Naive B cell (primary cell): ENCODE results near the gene POLA1. TPM values are rescaled to one million over a fixed set of nuclear protein-coding genes. Genes with fewer than 3 reads are reported as not detected.

ENCODE experiments used
- ATAC-seq, 2 donors: fragments of 150-1000 bp; cut with Tn5 transposase; 2 replicates each; pipeline ENCODE4 v1.10.0; 2021; ENCODE audit warnings: low read depth in 2 of 2, mild to moderate bottlenecking in 2 of 2, moderate library complexity in 2 of 2
- DNase-seq: peaks from one replicate; pipeline ENCODE4 v3.0.0; 2022
- H3K27ac Mint-ChIP-seq, 6 donors: one replicate each; pipeline ENCODE4 v1.8.0; 2020 to 2022; ENCODE audit warnings: mild to moderate bottlenecking in 6 of 6, mixed read lengths in 6 of 6, moderate library complexity in 5 of 6, inconsistent platforms in 2 of 6
- H3K27me3 Mint-ChIP-seq, 3 donors: one replicate each; pipeline ENCODE4 v1.8.0; 2021 to 2022; ENCODE audit warnings: mixed read lengths in 3 of 3, mild to moderate bottlenecking in 1 of 3
- H3K36me3 Mint-ChIP-seq, 2 donors: one replicate each; pipeline ENCODE4 v1.8.0; 2020 to 2022; ENCODE audit warnings: mixed read lengths in 2 of 2, inconsistent platforms in 1 of 2, mild to moderate bottlenecking in 1 of 2
- H3K4me1 Mint-ChIP-seq, 3 donors: one replicate each; pipeline ENCODE4 v1.8.0; 2020 to 2022; ENCODE audit warnings: mixed read lengths in 3 of 3, inconsistent platforms in 1 of 3, mild to moderate bottlenecking in 1 of 3, moderate library complexity in 1 of 3
- H3K4me3 Mint-ChIP-seq, 8 donors: one replicate each; pipeline ENCODE4 v1.8.0; 2020 to 2022; ENCODE audit warnings: mild to moderate bottlenecking in 8 of 8, mixed read lengths in 8 of 8, moderate library complexity in 8 of 8, inconsistent platforms in 2 of 8
- H3K9me3 Mint-ChIP-seq, 7 donors: one replicate each; pipeline ENCODE4 v1.8.0; 2020 to 2022; ENCODE audit warnings: mixed read lengths in 7 of 7, mild to moderate bottlenecking in 5 of 7, inconsistent platforms in 2 of 7, moderate library complexity in 1 of 7
- polyA plus RNA-seq, 6 donors: library from polyadenylated mRNA; unstranded; fragments of 300-500 nt; fragmentation: Illumina TruSeq; gene quantifications; one replicate each; pipeline ENCODE4 v1.2.3, GENCODE V29; 2021; ENCODE audit warnings: low read depth in 6 of 6

Gene POLA1
- polyA plus RNA-seq, 6 donors from 2014 or later = 5.3 to 6.5 (median 6.1) TPM; not detected in 1

DNA sequence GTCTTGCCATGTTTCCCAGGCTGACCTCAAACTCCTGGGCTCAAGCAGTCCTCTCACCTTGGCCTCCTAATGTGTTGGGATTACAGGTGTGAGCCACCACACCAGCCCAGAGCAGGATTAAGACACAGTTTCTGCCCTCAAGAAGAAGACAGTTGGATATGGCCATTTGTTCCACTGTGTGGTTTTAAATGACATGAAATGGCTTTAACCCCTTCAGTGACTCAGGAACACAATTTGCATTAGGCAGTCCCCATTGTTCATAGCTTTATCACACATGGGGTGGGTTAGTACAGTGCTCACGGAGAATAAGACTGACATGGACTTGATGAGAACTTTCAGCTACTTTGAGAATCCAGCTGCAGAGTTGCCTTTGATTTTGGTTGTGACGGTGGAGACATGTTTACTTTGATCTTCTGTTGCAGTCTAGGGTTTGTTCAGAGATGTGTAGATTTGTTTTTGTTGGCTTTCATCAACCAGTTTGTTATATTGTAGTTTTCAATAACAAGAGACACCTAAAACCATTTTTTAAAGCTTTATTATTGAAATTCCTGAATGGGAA lies 261.7 kb downstream of the POLA1 start:
- peaks cover 0 to 3% (median 0%) of the 10 kb centered on the region in 7 donors for H3K9me3 Mint-ChIP-seq
- no peaks in the 10 kb centered on the region for H3K4me1 Mint-ChIP-seq
- H3K27ac Mint-ChIP-seq = peak overlapping the region in 1 of 6 donors; percentile 24
- H3K27me3 Mint-ChIP-seq = no peaks in the 10 kb centered on the region
- no peak for DNase-seq
- peaks cover 0 to 3% of the 10 kb centered on the region in 2 donors for H3K36me3 Mint-ChIP-seq
- H3K4me3 Mint-ChIP-seq = peak overlapping the region in 1 of 8 donors; percentile 16
- ATAC-seq = no peak

DNA sequence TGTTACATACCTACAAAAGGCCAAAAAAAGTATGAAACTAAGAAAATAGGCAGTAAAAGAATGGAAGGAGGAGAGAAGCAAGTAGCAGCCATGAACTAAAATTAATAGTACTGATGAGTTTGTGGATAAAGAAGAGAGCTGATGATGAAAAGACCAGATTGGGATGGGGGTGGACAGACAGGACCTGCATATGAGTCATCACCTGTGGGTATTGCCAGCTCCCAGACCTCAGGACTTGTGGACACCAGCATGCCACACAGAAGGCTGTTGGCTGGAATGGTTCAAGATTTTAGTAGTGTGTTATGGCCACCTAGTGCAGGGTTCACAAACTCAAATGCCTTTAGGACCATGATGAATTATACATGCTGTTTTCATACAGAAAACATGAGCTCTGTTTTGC lies 263.1 kb downstream of the POLA1 start:
- Mint-ChIP-seq H3K4me3 (no peak overlapping the region), H3K9me3 (peaks cover 0 to 3% (median 0%) of the 10 kb centered on the region in 7 donors), H3K36me3 (peaks cover 0 to 3% of the 10 kb centered on the region in 2 donors), H3K27me3 (no peaks in the 10 kb centered on the region), H3K27ac (no peak overlapping the region), H3K4me1 (no peaks in the 10 kb centered on the region)
- DNase-seq = no peak
- ATAC-seq = no peak

- DNase-seq = no peak
- no peak for ATAC-seq
- Mint-ChIP-seq H3K36me3 (no peaks in the 10 kb centered on the region), H3K27me3 (no peaks in the 10 kb centered on the region), H3K4me3 (no peak overlapping the region), H3K4me1 (no peaks in the 10 kb centered on the region), H3K9me3 (peaks cover 0 to 3% (median 0%) of the 10 kb centered on the region in 7 donors), H3K27ac (no peak overlapping the region)
Measured at GRCh38 chrX:24961809-24962208, 268.1 kb downstream of the POLA1 start.

- Mint-ChIP-seq H3K27me3 (no peaks in the 10 kb centered on the region), H3K4me1 (no peaks in the 10 kb centered on the region), H3K36me3 (no peaks in the 10 kb centered on the region), H3K9me3 (peaks cover 0 to 5% (median 0%) of the 10 kb centered on the region in 7 donors), H3K4me3 (no peak overlapping the region), H3K27ac (no peak overlapping the region)
- no peak for ATAC-seq
- DNase-seq = no peak
Measured at GRCh38 chrX:24963823-24964222, 270.1 kb downstream of the POLA1 start.

DNA sequence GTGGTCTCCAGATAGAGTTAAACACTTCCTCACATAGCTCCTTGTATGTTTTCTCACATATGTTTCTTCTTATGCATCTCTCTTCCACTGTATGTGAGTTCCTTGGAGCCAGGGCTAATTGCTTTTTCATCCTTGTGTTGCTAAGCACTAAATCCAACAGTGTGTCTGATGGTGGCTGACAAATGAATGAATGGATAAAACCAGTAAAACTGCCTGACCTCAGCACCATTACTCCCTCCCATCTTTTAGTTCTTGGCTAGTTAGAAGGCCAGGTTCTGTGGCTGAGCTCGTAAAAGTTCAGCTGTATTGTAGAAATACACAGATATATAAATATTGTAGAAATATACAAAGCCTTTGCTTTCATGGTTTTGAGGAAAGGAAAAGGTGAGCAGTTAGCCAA lies 271.7 kb downstream of the POLA1 start:
- Mint-ChIP-seq H3K36me3 (no peaks in the 10 kb centered on the region), H3K9me3 (peaks cover 0 to 12% (median 0%) of the 10 kb centered on the region in 7 donors), H3K4me1 (no peaks in the 10 kb centered on the region), H3K27me3 (no peaks in the 10 kb centered on the region), H3K27ac (no peak overlapping the region), H3K4me3 (no peak overlapping the region)
- no peak for DNase-seq
- no peak for ATAC-seq

- DNase-seq (no peak), ATAC-seq (no peak)
- no peaks in the 10 kb centered on the region for H3K4me1 Mint-ChIP-seq
- H3K27me3 Mint-ChIP-seq = no peaks in the 10 kb centered on the region
- H3K9me3 Mint-ChIP-seq = peaks cover 0 to 15% (median 4%) of the 10 kb centered on the region in 7 donors
- no peaks in the 10 kb centered on the region for H3K36me3 Mint-ChIP-seq
- no peak overlapping the region for H3K4me3 Mint-ChIP-seq
- H3K27ac Mint-ChIP-seq = no peak overlapping the region
Measured at GRCh38 chrX:24969812-24970211, 276.1 kb downstream of the POLA1 start.

- H3K4me1 Mint-ChIP-seq = no peaks in the 10 kb centered on the region
- peaks cover 6 to 11% of the 10 kb centered on the region in 2 donors for H3K36me3 Mint-ChIP-seq
- ATAC-seq = no peak
- peaks cover 0 to 3% (median 0%) of the 10 kb centered on the region in 7 donors for H3K9me3 Mint-ChIP-seq
- DNase-seq = no peak
- no peaks in the 10 kb centered on the region for H3K27me3 Mint-ChIP-seq
- no peak overlapping the region for H3K27ac Mint-ChIP-seq
- H3K4me3 Mint-ChIP-seq = no peak overlapping the region
Measured at GRCh38 chrX:24979081-24979480, 285.4 kb downstream of the POLA1 start.

GRCh38 chrX:24981030-24981429 lies 287.3 kb downstream of the POLA1 start:
- no peak overlapping the region for H3K4me3 Mint-ChIP-seq
- no peak for ATAC-seq

GRCh38 chrX:24982306-24982965 lies 288.7 kb downstream of the POLA1 start:
- H3K27ac Mint-ChIP-seq = peak overlapping the region in 1 of 6 donors; percentile 14
- H3K36me3 Mint-ChIP-seq = peaks cover 0 to 11% of the 10 kb centered on the region in 2 donors
- H3K4me1 Mint-ChIP-seq = no peaks in the 10 kb centered on the region
- DNase-seq (no peak), ATAC-seq (no peak)
- H3K9me3 Mint-ChIP-seq = no peaks in the 10 kb centered on the region
- H3K4me3 Mint-ChIP-seq = no peak overlapping the region
- H3K27me3 Mint-ChIP-seq = no peaks in the 10 kb centered on the region

More at GRCh38 chrX:24981030-24981429, 287.3 kb downstream of the POLA1 start:
- H3K9me3 Mint-ChIP-seq = no peaks in the 10 kb centered on the region
- no peak overlapping the region for H3K27ac Mint-ChIP-seq
- no peak for DNase-seq
- H3K36me3 Mint-ChIP-seq = peaks cover 6 to 11% of the 10 kb centered on the region in 2 donors
- H3K27me3 Mint-ChIP-seq = no peaks in the 10 kb centered on the region
- no peaks in the 10 kb centered on the region for H3K4me1 Mint-ChIP-seq

- Mint-ChIP-seq H3K36me3 (peaks cover 6 to 7% of the 10 kb centered on the region in 2 donors), H3K27me3 (no peaks in the 10 kb centered on the region), H3K4me3 (no peak overlapping the region), H3K4me1 (no peaks in the 10 kb centered on the region), H3K27ac (no peak overlapping the region), H3K9me3 (no peaks in the 10 kb centered on the region)
- DNase-seq = no peak
- no peak for ATAC-seq
Measured at GRCh38 chrX:24983931-24984330, 290.2 kb downstream of the POLA1 start.

DNA sequence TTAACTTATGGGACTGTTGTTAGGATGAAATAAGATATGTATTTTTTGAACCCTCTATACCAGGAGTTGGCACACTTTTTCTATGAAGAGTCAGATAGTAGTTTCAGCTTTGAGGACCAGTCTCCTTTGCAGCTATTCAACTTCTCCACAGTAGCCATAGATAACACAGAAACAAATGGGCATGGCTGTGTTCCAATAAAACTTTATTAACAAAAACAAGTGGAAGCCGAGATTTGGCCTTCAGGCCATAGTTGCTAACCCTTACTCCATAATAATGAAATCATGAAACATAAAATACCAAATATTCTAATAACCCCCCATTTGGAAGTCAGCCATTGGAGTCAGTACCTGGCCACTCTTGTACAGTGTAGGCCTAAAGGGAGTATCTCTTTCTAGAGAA lies 291.4 kb downstream of the POLA1 start:
- H3K27me3 Mint-ChIP-seq = no peaks in the 10 kb centered on the region
- H3K9me3 Mint-ChIP-seq = no peaks in the 10 kb centered on the region
- no peaks in the 10 kb centered on the region for H3K4me1 Mint-ChIP-seq
- peaks cover under 1 to 7% of the 10 kb centered on the region in 2 donors for H3K36me3 Mint-ChIP-seq
- ATAC-seq (no peak), DNase-seq (no peak)
- H3K4me3 Mint-ChIP-seq = no peak overlapping the region
- no peak overlapping the region for H3K27ac Mint-ChIP-seq

DNA sequence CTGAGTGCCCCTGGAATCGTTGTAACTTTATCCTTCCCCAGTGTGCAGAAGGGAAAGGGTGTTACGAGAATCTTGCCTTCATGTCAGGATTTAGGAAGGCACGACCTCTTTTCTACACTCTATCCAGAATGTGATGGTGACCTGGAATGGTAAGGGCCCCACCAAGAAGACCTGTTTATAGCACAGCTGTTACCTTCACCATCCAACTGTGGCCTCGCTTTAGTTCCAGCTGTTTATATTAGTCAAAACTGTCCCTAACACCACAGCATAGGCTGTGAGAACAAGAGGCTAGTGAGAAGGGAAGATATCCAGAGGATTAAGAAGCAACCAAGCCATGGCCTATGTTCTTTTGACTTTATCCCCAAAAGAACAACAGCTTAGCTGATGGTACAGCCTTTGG lies 294.0 kb downstream of the POLA1 start:
- H3K9me3 Mint-ChIP-seq = peaks cover 0 to 1% (median 0%) of the 10 kb centered on the region in 7 donors
- ATAC-seq (no peak), DNase-seq (no peak)
- no peaks in the 10 kb centered on the region for H3K4me1 Mint-ChIP-seq
- H3K36me3 Mint-ChIP-seq = peaks cover 3 to 7% of the 10 kb centered on the region in 2 donors
- H3K27ac Mint-ChIP-seq = no peak overlapping the region
- H3K4me3 Mint-ChIP-seq = no peak overlapping the region
- H3K27me3 Mint-ChIP-seq = no peaks in the 10 kb centered on the region

DNA sequence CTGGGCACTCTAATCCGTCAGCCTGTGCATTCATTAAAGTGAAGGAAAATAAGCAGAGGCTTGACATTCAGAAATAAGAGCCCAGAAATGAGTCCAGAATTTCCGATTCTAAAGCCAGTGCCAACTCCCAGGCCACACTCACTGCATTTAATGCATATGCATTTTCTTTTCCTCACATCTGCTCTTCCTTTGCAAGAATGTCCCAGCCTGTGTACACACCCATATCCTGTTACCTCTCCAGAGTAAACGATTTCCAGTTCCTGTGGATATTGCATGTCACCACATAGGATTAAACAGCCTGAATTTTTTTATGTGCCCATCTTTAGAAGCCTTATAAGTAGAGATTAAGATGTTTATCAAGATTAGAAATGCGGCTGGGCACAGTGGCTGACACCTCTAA lies 294.6 kb downstream of the POLA1 start:
- ATAC-seq = no peak
- no peaks in the 10 kb centered on the region for H3K4me1 Mint-ChIP-seq
- H3K27ac Mint-ChIP-seq = no peak overlapping the region
- H3K9me3 Mint-ChIP-seq = peaks cover 0 to 1% (median 0%) of the 10 kb centered on the region in 7 donors
- H3K4me3 Mint-ChIP-seq = no peak overlapping the region
- H3K27me3 Mint-ChIP-seq = no peaks in the 10 kb centered on the region
- peaks cover 3 to 7% of the 10 kb centered on the region in 2 donors for H3K36me3 Mint-ChIP-seq
- no peak for DNase-seq

DNA sequence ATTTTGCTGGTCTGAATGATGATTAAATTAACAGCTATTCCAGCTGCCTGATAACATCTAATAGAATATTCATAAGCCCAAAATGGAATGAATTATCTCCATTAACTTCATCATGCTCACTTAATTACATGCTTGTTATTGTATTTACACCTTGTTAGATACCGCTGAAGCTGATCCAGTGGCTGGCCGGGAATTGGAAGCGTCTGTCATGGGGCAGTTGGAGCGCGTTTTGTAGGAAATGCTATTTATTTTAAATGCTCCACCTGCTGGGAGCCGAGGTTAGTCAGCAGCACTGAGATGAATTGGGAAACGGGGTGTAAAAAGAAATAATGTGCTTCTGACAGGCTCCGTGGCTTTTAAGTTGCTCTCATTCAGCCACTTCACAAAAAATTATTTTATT lies 296.8 kb downstream of the POLA1 start:
- Mint-ChIP-seq H3K4me3 (no peak overlapping the region), H3K27me3 (no peaks in the 10 kb centered on the region), H3K4me1 (no peaks in the 10 kb centered on the region), H3K36me3 (peaks cover 3 to 7% of the 10 kb centered on the region in 2 donors), H3K9me3 (peaks cover 0 to 1% (median 0%) of the 10 kb centered on the region in 7 donors), H3K27ac (no peak overlapping the region)
- no peak for ATAC-seq
- DNase-seq = no peak
